ENCODE results near the gene SAE1.
A peak's percentile ranks its signal among the peaks of the same experiment; 100 is the strongest.
"Not testable (repeated sequence)": the region's sequence is repeated elsewhere in the genome, so short reads cannot be mapped to it uniquely, and the experiment has no call there.

The SAE1 gene

GRCh38 chr19:47129579-47129978 is 1.1 kb upstream of the SAE1 start:
- no peak for DNase-seq (ENCODE audit: low read depth)
- no peak for TF ChIP-seq CTCF (IDR thresholded peaks at IDR 0.05; ENCODE audit: control insufficient read depth, insufficient read depth, low read depth, low read length, missing control alignments)
- no peak overlapping the region for H3K4me3 ChIP-seq (ENCODE audit: control insufficient read depth, low read depth, low read length)

- no peak for TF ChIP-seq CTCF (IDR thresholded peaks at IDR 0.05; ENCODE audit: control insufficient read depth, insufficient read depth, low read depth, low read length, missing control alignments)
- no peak overlapping the region for H3K4me3 ChIP-seq (ENCODE audit: control insufficient read depth, low read depth, low read length)
- no peak for DNase-seq (ENCODE audit: low read depth)
These were observed 481 bp upstream of the SAE1 start for GRCh38 chr19:47130120-47130588.

GRCh38 chr19:47132194-47132852 is 1.7 kb downstream of the SAE1 start:
- no peak for DNase-seq (ENCODE audit: low read depth)

GRCh38 chr19:47133021-47133471 is 2.4 kb downstream of the SAE1 start:
- no peak overlapping the region for H3K4me3 ChIP-seq (ENCODE audit: control insufficient read depth, low read depth, low read length)
- no peak for DNase-seq (ENCODE audit: low read depth)
- no peak for TF ChIP-seq CTCF (IDR thresholded peaks at IDR 0.05; ENCODE audit: control insufficient read depth, insufficient read depth, low read depth, low read length, missing control alignments)

More at GRCh38 chr19:47132194-47132852, 1.7 kb downstream of the SAE1 start:
- H3K4me3 ChIP-seq (ENCODE audit: control insufficient read depth, low read depth, low read length), result peak overlapping the region; percentile 89
- no peak for TF ChIP-seq CTCF (IDR thresholded peaks at IDR 0.05; ENCODE audit: control insufficient read depth, insufficient read depth, low read depth, low read length, missing control alignments)

GRCh38 chr19:47134545-47134944 is 3.9 kb downstream of the SAE1 start:
- no peak for TF ChIP-seq CTCF (IDR thresholded peaks at IDR 0.05; ENCODE audit: control insufficient read depth, insufficient read depth, low read depth, low read length, missing control alignments)
- DNase-seq (ENCODE audit: low read depth), result no peak
- H3K4me3 ChIP-seq (ENCODE audit: control insufficient read depth, low read depth, low read length), result no peak overlapping the region; the same call in 1 of the 2 replicates

- DNase-seq (ENCODE audit: low read depth), result no peak
- TF ChIP-seq CTCF (IDR thresholded peaks at IDR 0.05; ENCODE audit: control insufficient read depth, insufficient read depth, low read depth, low read length, missing control alignments), result no peak
- H3K4me3 ChIP-seq (ENCODE audit: control insufficient read depth, low read depth, low read length), result no peak overlapping the region
These were observed 4.5 kb downstream of the SAE1 start for GRCh38 chr19:47135156-47135555.

- DNase-seq (ENCODE audit: low read depth), result peak; percentile 61
- H3K4me3 ChIP-seq (ENCODE audit: control insufficient read depth, low read depth, low read length), result not testable (repeated sequence)
These were observed 10.6 kb downstream of the SAE1 start for GRCh38 chr19:47141252-47141651.

Measured in AG09309 (cell line).